ENCODE measurements around the gene ZNF224. TPM values are rescaled to one million over a fixed set of nuclear protein-coding genes. Genes with fewer than 3 reads are reported as not detected.
A peak's percentile ranks its signal among the peaks of the same experiment; 100 is the strongest.

ZNF224 gene
- total RNA-seq, 1 experiment from 2014 or later, result 17.8 TPM

DNA sequence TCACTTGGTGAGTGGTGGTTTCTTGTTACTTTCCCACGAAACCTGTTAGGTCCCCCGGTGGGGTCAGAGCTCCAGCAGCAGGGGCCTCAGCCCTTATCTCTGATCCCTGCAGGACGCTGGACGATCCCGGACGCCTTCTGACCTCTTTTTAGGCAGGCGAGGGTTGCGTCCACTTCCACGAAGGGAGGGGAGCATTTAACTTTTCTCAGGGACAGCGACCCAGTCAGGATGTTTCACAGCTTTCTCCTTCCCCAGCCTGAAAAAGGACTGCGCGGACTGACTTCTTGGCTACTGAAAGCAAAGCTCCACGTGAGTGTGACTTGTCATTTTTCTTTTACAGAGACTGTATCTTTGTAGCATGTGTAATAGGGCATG is 47.9 kb downstream of the ZNF224 start:
- Mint-ChIP-seq H3K4me1 (ENCODE audit: insufficient read depth, unreplicated experiment) (peaks cover 6% of the 10 kb centered on the region), H3K27ac (ENCODE audit: low read depth, unreplicated experiment) (peak overlapping the region; percentile 83), H3K27me3 (ENCODE audit: insufficient read depth, unreplicated experiment) (no peaks in the 10 kb centered on the region), H3K36me3 (ENCODE audit: insufficient read depth, unreplicated experiment) (peaks cover 23% of the 10 kb centered on the region), H3K4me3 (ENCODE audit: unreplicated experiment) (peak overlapping the region; percentile 78), H3K9me3 (ENCODE audit: unreplicated experiment) (no peaks in the 10 kb centered on the region)
- ChIA-PET CTCF (interaction anchor here (0.5 to 0.6 kb wide), 2 partner anchors 18 to 791 kb away, joined by 3 read pairs; no protein-coding TSS in a partner anchor), POLR2A (interaction anchor here (0.7 to 1.8 kb wide), 15 partner anchors 9 to 328 kb away, joined by 3 to 30 read pairs (median 4); partner anchors contain the start of genes ZNF224, ZNF225, ZNF226 and ZNF227)
- intact Hi-C loops (cut with micrococcal nuclease), result no loop called here
- no TSS peak for BruUV-seq (replicated peaks)
- TF ChIP-seq, protein P1, sequence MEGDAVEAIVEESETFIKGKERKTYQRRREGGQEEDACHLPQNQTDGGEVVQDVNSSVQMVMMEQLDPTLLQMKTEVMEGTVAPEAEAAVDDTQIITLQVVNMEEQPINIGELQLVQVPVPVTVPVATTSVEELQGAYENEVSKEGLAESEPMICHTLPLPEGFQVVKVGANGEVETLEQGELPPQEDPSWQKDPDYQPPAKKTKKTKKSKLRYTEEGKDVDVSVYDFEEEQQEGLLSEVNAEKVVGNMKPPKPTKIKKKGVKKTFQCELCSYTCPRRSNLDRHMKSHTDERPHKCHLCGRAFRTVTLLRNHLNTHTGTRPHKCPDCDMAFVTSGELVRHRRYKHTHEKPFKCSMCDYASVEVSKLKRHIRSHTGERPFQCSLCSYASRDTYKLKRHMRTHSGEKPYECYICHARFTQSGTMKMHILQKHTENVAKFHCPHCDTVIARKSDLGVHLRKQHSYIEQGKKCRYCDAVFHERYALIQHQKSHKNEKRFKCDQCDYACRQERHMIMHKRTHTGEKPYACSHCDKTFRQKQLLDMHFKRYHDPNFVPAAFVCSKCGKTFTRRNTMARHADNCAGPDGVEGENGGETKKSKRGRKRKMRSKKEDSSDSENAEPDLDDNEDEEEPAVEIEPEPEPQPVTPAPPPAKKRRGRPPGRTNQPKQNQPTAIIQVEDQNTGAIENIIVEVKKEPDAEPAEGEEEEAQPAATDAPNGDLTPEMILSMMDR (IDR thresholded peaks at IDR 0.05; ENCODE audit: unreplicated experiment), result no peak
- DNase-seq (ENCODE audit: unreplicated experiment), result peak; percentile 15

DNA sequence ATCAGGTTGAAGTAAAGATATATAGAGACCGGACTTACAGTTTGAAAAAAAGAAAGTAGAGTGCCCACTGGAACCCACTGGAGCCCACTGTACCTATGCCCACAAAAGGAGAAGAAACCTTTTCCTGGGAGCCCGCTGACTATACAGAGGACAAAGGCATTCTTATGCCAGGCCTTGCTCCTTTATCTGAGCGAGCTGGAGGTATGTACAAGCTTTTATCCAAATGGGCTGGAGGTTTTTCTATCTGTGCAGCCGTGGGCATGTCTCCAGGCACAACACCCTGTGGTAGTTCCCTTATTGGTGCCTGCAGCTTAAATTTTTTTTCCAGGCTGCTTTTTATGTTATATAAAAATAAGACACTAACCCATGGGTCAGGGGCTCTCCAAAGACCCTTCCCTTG is 55.6 kb downstream of the ZNF224 start:
- H3K27me3 Mint-ChIP-seq (ENCODE audit: insufficient read depth, unreplicated experiment), result no peaks in the 10 kb centered on the region
- H3K4me3 Mint-ChIP-seq (ENCODE audit: unreplicated experiment), result no peak overlapping the region
- intact Hi-C loops (cut with micrococcal nuclease), result no loop called here
- H3K36me3 Mint-ChIP-seq (ENCODE audit: insufficient read depth, unreplicated experiment), result peaks cover 66% of the 10 kb centered on the region
- TF ChIP-seq, protein P1 (IDR thresholded peaks at IDR 0.05; ENCODE audit: unreplicated experiment), result no peak
- H3K9me3 Mint-ChIP-seq (ENCODE audit: unreplicated experiment), result peaks cover 20% of the 10 kb centered on the region
- no TSS peak for BruUV-seq (replicated peaks)
- no peak for DNase-seq (ENCODE audit: unreplicated experiment)
- H3K27ac Mint-ChIP-seq (ENCODE audit: low read depth, unreplicated experiment), result no peak overlapping the region
- no peaks in the 10 kb centered on the region for H3K4me1 Mint-ChIP-seq (ENCODE audit: insufficient read depth, unreplicated experiment)
- ChIA-PET CTCF (no interaction called here), POLR2A (no interaction called here)

DNA sequence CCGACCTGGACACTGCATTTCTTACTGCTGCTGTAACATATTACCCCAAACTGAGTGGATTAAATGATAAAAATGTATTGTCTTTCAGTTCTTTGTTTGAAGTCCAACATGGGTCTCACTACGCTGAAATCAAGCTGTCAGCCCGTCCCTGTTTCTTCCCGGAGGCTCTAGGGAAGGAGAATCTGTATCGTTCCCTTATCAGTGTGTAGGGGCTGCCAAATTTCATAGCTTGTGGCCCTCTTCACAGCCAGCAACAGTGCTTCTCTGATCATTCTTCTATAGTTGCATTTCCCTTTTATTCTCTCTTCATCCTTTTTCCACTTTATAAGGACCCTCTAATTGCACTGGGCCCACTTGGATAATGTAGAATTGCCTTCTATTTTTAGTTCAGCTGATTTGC is 57.3 kb downstream of the ZNF224 start:
- POLR2A ChIA-PET, result interaction anchor here (1.6 kb wide), 1 partner anchor 9 kb away, joined by 4 read pairs; no protein-coding TSS in a partner anchor
- H3K4me3 Mint-ChIP-seq (ENCODE audit: unreplicated experiment), result no peak overlapping the region
- H3K27ac Mint-ChIP-seq (ENCODE audit: low read depth, unreplicated experiment), result no peak overlapping the region
- H3K36me3 Mint-ChIP-seq (ENCODE audit: insufficient read depth, unreplicated experiment), result peaks cover 64% of the 10 kb centered on the region
- intact Hi-C loops (cut with micrococcal nuclease), result no loop called here
- no peaks in the 10 kb centered on the region for H3K27me3 Mint-ChIP-seq (ENCODE audit: insufficient read depth, unreplicated experiment)
- no TSS peak for BruUV-seq (replicated peaks)
- peaks cover 27% of the 10 kb centered on the region for H3K9me3 Mint-ChIP-seq (ENCODE audit: unreplicated experiment)
- CTCF ChIA-PET, result interaction anchor here (0.6 kb wide), 1 partner anchor 20 kb away, joined by 3 read pairs; no protein-coding TSS in a partner anchor
- H3K4me1 Mint-ChIP-seq (ENCODE audit: insufficient read depth, unreplicated experiment), result no peaks in the 10 kb centered on the region
- TF ChIP-seq, protein P1 (IDR thresholded peaks at IDR 0.05; ENCODE audit: unreplicated experiment), result no peak
- DNase-seq (ENCODE audit: unreplicated experiment), result no peak

DNA sequence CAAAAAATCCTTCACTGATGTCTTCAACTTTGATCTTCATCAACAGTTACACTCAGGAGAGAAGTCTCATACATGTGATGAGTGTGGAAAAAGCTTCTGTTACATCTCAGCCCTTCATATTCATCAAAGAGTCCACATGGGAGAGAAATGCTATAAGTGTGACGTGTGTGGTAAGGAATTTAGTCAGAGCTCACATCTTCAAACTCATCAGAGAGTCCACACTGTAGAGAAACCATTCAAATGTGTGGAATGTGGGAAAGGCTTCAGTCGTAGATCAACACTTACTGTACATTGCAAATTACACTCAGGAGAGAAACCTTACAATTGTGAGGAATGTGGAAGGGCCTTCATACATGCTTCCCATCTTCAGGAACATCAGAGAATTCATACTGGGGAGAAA is 62.3 kb downstream of the ZNF224 start:
- no peak for DNase-seq (ENCODE audit: unreplicated experiment)
- H3K4me3 Mint-ChIP-seq (ENCODE audit: unreplicated experiment), result no peak overlapping the region
- BruUV-seq (replicated peaks), result no TSS peak
- H3K9me3 Mint-ChIP-seq (ENCODE audit: unreplicated experiment), result peaks cover 32% of the 10 kb centered on the region
- ChIA-PET CTCF (no interaction called here), POLR2A (no interaction called here)
- no peak overlapping the region for H3K27ac Mint-ChIP-seq (ENCODE audit: low read depth, unreplicated experiment)
- intact Hi-C loops (cut with micrococcal nuclease), result no loop called here
- no peaks in the 10 kb centered on the region for H3K4me1 Mint-ChIP-seq (ENCODE audit: insufficient read depth, unreplicated experiment)
- H3K27me3 Mint-ChIP-seq (ENCODE audit: insufficient read depth, unreplicated experiment), result no peaks in the 10 kb centered on the region
- TF ChIP-seq, protein P1 (IDR thresholded peaks at IDR 0.05; ENCODE audit: unreplicated experiment), result no peak
- H3K36me3 Mint-ChIP-seq (ENCODE audit: insufficient read depth, unreplicated experiment), result peaks cover 42% of the 10 kb centered on the region

Other genes starting within 250 kb of the ZNF224 start
- 1.2 TPM in 2 replicates for gene ZNF404, start 210.4 kb upstream of the ZNF224 start, total RNA-seq (2022)
- gene ZNF45, start 159.1 kb upstream of the ZNF224 start, total RNA-seq (2022), result 8.1 and 9.9 TPM in 2 replicates
- gene ZNF221, start 143.1 kb upstream of the ZNF224 start, total RNA-seq (2022), result 1.2 and 1.8 TPM in 2 replicates
- 4.2 and 6.7 TPM in 2 replicates for gene ZNF155, start 110.2 kb upstream of the ZNF224 start, total RNA-seq (2022)
- 2.9 and 4.0 TPM in 2 replicates for gene ZNF230, start 91.4 kb upstream of the ZNF224 start, total RNA-seq (2022)
- 3.3 and 4.3 TPM in 2 replicates for gene ZNF222, start 69.0 kb upstream of the ZNF224 start, total RNA-seq (2022)
- 0.56 and 0.59 TPM in 2 replicates for gene ZNF223, start 42.3 kb upstream of the ZNF224 start, total RNA-seq (2022)
- gene ZNF284, start 22.2 kb upstream of the ZNF224 start, total RNA-seq (2022), result 2.5 and 3.8 TPM in 2 replicates
- 3.6 and 5.7 TPM in 2 replicates for gene ZNF225, start 19.0 kb downstream of the ZNF224 start, total RNA-seq (2022)
- gene ZNF234, start 47.2 kb downstream of the ZNF224 start, total RNA-seq (2022), result 9.5 and 9.6 TPM in 2 replicates
- 23.4 and 32.5 TPM in 2 replicates for gene ZNF226, start 70.7 kb downstream of the ZNF224 start, total RNA-seq (2022)
- gene ZNF227, start 118.2 kb downstream of the ZNF224 start, total RNA-seq (2022), result 22.6 and 29.0 TPM in 2 replicates
- gene ZNF233, start 165.5 kb downstream of the ZNF224 start, total RNA-seq (2022), result 0.10 TPM in 1 of 2 replicates, not detected in the other
- 2.7 and 3.7 TPM in 2 replicates for gene ZNF235, start 210.7 kb downstream of the ZNF224 start, total RNA-seq (2022)

All from MCF 10A (cell line).